Mesenchymal stem cell (in vitro differentiated cells and primary cell): ENCODE measurements around the gene DNAH11.

ENCODE experiments used
- DNase-seq: peaks from one replicate; pipeline ENCODE4 v3.0.0-alpha.2; 2013
- H2AFZ ChIP-seq: one replicate; pipeline ENCODE4 v1.6.1; 2013; ENCODE audit warnings: low read depth, mild to moderate bottlenecking, control low read depth, inconsistent platforms, low read length, moderate library complexity
- H2AK5ac ChIP-seq: 2 replicates; pipeline ENCODE4 v1.6.1; 2013; ENCODE audit warnings: low read length, moderate library complexity, mild to moderate bottlenecking, inconsistent platforms; ENCODE audit not compliant: severe bottlenecking
- H2BK120ac ChIP-seq: one replicate; pipeline ENCODE4 v1.6.1; 2013; ENCODE audit warnings: low read depth, mild to moderate bottlenecking, inconsistent platforms, low read length, moderate library complexity
- H2BK12ac ChIP-seq, 2 experiments: one replicate each; pipeline ENCODE4 v1.6.1; 2013; ENCODE audit warnings: inconsistent platforms in 2 of 2, low read length in 2 of 2, mild to moderate bottlenecking in 2 of 2, moderate library complexity in 2 of 2, control low read depth in 1 of 2
- H2BK15ac ChIP-seq: one replicate; pipeline ENCODE4 v1.6.1; 2013; ENCODE audit warnings: mild to moderate bottlenecking, low read depth, inconsistent platforms; ENCODE audit not compliant: poor library complexity, severe bottlenecking
- H2BK5ac ChIP-seq: 2 replicates; pipeline ENCODE4 v1.6.1; 2013; ENCODE audit warnings: low read depth, mild to moderate bottlenecking, low read length, control low read depth, inconsistent platforms; ENCODE audit not compliant: poor library complexity, severe bottlenecking
- H3K14ac ChIP-seq, 2 experiments: one replicate each; pipeline ENCODE4 v1.6.1; 2013; ENCODE audit warnings: inconsistent platforms in 2 of 2, low read length in 2 of 2, control low read depth in 1 of 2, mild to moderate bottlenecking in 1 of 2, moderate library complexity in 1 of 2
- H3K18ac ChIP-seq, 2 experiments: one replicate each; pipeline ENCODE4 v1.6.1; 2013; ENCODE audit warnings: inconsistent platforms in 2 of 2, low read length in 2 of 2, control low read depth in 1 of 2, low read depth in 1 of 2, mild to moderate bottlenecking in 1 of 2
- H3K23ac ChIP-seq, 2 experiments: one replicate each; pipeline ENCODE4 v1.6.1; 2013; ENCODE audit warnings: inconsistent platforms in 2 of 2, low read length in 2 of 2, mild to moderate bottlenecking in 2 of 2, moderate library complexity in 2 of 2, control low read depth in 1 of 2
- H3K27ac ChIP-seq: 2 replicates; pipeline ENCODE4 v1.5.1; 2013; ENCODE audit warnings: mild to moderate bottlenecking, moderate library complexity, low read length, control low read depth, inconsistent platforms; ENCODE audit not compliant: poor library complexity, severe bottlenecking
- H3K27me3 ChIP-seq, 2 experiments: 2 replicates each; pipeline versions ENCODE4 v1.6.1 to v1.7.0; 2013; ENCODE audit warnings: low read length in 2 of 2, mild to moderate bottlenecking in 2 of 2, moderate library complexity in 2 of 2, control low read depth in 1 of 2, inconsistent platforms in 1 of 2; ENCODE audit not compliant: control insufficient read depth in 1 of 2, insufficient read depth in 1 of 2
- H3K36me3 ChIP-seq, 2 experiments: 2 replicates each; pipeline versions ENCODE4 v1.6.1 to v1.7.0; 2013; ENCODE audit warnings: low read length in 2 of 2, control low read depth in 1 of 2, inconsistent platforms in 1 of 2, low read depth in 1 of 2, mild to moderate bottlenecking in 1 of 2; ENCODE audit not compliant: insufficient read depth in 2 of 2, control insufficient read depth in 1 of 2
- H3K4ac ChIP-seq, 2 experiments: one replicate each; pipeline ENCODE4 v1.6.1; 2013; ENCODE audit warnings: inconsistent platforms in 2 of 2, low read length in 2 of 2, mild to moderate bottlenecking in 2 of 2, moderate library complexity in 2 of 2, control low read depth in 1 of 2, low read depth in 1 of 2
- H3K4me1 ChIP-seq: 2 replicates; pipeline ENCODE4 v1.6.1; 2013; ENCODE audit warnings: low read depth, low read length, control low read depth; ENCODE audit not compliant: control insufficient read depth, insufficient read depth
- H3K4me2 ChIP-seq: 2 replicates; pipeline ENCODE4 v1.6.1; 2013; ENCODE audit warnings: low read length, mild to moderate bottlenecking, inconsistent platforms; ENCODE audit not compliant: poor library complexity, severe bottlenecking
- H3K4me3 ChIP-seq, 2 experiments: 2 replicates each; pipeline versions ENCODE4 v1.5.1 to v1.7.0; 2013; ENCODE audit warnings: low read length in 2 of 2, mild to moderate bottlenecking in 2 of 2, control low read depth in 1 of 2, low read depth in 1 of 2; ENCODE audit not compliant: insufficient read depth in 1 of 2
- H3K79me1 ChIP-seq: replicated peaks from 2 replicates; pipeline ENCODE4 v1.6.1; 2013; ENCODE audit warnings: mild to moderate bottlenecking, control low read depth, low read length, inconsistent platforms; ENCODE audit not compliant: poor library complexity, severe bottlenecking
- H3K9ac ChIP-seq: 2 replicates; pipeline ENCODE4 v1.7.0; 2013; ENCODE audit warnings: mild to moderate bottlenecking, low read length, moderate library complexity
- H3K9me3 ChIP-seq: 2 replicates; pipeline ENCODE4 v1.7.0; 2013; ENCODE audit warnings: mild to moderate bottlenecking, low read length; ENCODE audit not compliant: control insufficient read depth
- H4K8ac ChIP-seq: one replicate; pipeline ENCODE4 v1.6.1; 2013; ENCODE audit warnings: inconsistent platforms, mild to moderate bottlenecking, low read length, moderate library complexity
- H4K91ac ChIP-seq: one replicate; pipeline ENCODE4 v1.6.1; 2013; ENCODE audit warnings: mild to moderate bottlenecking, low read length, inconsistent platforms
- WGBS: methylation state at CpG from one replicate; pipeline ENCODE4 v1.1.7; 2013; ENCODE audit warnings: mixed read lengths; 5-methylcytosine and 5-hydroxymethylcytosine counted together

The DNAH11 gene

DNA sequence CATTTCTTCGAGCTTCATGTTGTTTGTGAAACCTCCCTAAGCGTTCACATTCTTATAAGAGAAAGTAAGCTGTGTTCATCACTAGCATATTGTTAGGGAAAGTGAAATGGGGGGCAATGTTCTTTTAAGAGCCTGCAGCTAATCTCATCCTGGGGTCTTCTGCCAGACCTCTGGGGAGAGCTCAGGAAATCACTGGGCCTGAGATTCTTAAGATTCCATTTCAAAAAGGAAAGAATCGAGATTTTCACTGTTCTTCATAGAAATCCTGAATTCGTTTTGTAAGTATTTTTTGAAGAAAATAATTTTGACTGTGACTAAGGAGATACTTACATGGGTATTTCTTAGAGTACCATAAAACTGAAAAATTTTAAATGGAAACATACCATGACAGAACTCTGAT lies 242.2 kb downstream of the DNAH11 start:
- no peak overlapping the region for H2AK5ac ChIP-seq
- H4K91ac ChIP-seq, result no peak overlapping the region
- no peak overlapping the region for H2BK12ac ChIP-seq
- no peaks in the 10 kb centered on the region for H3K4me1 ChIP-seq
- no peak overlapping the region for H3K4me3 ChIP-seq
- no peak overlapping the region for H3K23ac ChIP-seq
- no peak overlapping the region for H3K9ac ChIP-seq
- H3K9me3 ChIP-seq, result no peaks in the 10 kb centered on the region
- no peak overlapping the region for H3K4me2 ChIP-seq
- no peak overlapping the region for H4K8ac ChIP-seq
- H2BK5ac ChIP-seq, result no peak overlapping the region
- H3K18ac ChIP-seq, result no peak overlapping the region
- no peak overlapping the region for H2BK120ac ChIP-seq
- H2BK15ac ChIP-seq, result no peak overlapping the region
- DNase-seq, result no peak
- H3K36me3 ChIP-seq, result no peaks in the 10 kb centered on the region
- H3K27me3 ChIP-seq, result no peaks in the 10 kb centered on the region
- no peak overlapping the region for H3K4ac ChIP-seq
- H3K27ac ChIP-seq, result no peak overlapping the region
- no peak overlapping the region for H2AFZ ChIP-seq
- no peaks in the 10 kb centered on the region for H3K79me1 ChIP-seq
- 93% methylated on average over 4 of the region's 4 CpGs for WGBS
- no peak overlapping the region for H3K14ac ChIP-seq

DNA sequence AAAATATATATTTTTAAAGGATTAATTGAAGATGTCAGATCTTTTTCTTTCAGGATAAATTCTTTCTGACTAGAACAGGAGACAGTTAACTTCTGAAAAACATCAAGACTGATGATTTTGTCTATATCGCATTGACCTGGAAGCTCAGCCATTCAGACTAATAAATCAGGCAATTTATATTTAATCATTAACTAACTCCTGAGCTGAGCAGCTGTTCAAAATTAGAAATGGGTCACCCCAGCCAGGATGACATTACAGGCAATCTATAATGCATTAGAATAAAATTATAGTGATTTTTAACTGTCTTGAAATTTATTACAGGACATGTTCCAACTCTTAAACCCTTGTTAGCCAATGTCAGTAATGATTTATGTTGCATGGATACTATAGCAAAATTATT lies 263.0 kb downstream of the DNAH11 start:
- no peak overlapping the region for H2BK5ac ChIP-seq
- no peak overlapping the region for H2AK5ac ChIP-seq
- no peak overlapping the region for H4K91ac ChIP-seq
- H2AFZ ChIP-seq, result no peak overlapping the region
- H3K4me3 ChIP-seq, result no peak overlapping the region
- H3K23ac ChIP-seq, result no peak overlapping the region
- H3K79me1 ChIP-seq, result no peaks in the 10 kb centered on the region
- no peak overlapping the region for H4K8ac ChIP-seq
- H3K27ac ChIP-seq, result no peak overlapping the region
- WGBS, result 100% methylated on average over 1 of the region's 1 CpG
- no peaks in the 10 kb centered on the region for H3K9me3 ChIP-seq
- H3K4ac ChIP-seq, result no peak overlapping the region
- H3K14ac ChIP-seq, result no peak overlapping the region
- H3K36me3 ChIP-seq, result no peaks in the 10 kb centered on the region
- H3K4me1 ChIP-seq, result no peaks in the 10 kb centered on the region
- no peak overlapping the region for H2BK120ac ChIP-seq
- no peak overlapping the region for H3K9ac ChIP-seq
- H2BK15ac ChIP-seq, result no peak overlapping the region
- H3K27me3 ChIP-seq, result no peaks in the 10 kb centered on the region
- H3K4me2 ChIP-seq, result no peak overlapping the region
- no peak overlapping the region for H2BK12ac ChIP-seq
- DNase-seq, result no peak
- H3K18ac ChIP-seq, result no peak overlapping the region

DNA sequence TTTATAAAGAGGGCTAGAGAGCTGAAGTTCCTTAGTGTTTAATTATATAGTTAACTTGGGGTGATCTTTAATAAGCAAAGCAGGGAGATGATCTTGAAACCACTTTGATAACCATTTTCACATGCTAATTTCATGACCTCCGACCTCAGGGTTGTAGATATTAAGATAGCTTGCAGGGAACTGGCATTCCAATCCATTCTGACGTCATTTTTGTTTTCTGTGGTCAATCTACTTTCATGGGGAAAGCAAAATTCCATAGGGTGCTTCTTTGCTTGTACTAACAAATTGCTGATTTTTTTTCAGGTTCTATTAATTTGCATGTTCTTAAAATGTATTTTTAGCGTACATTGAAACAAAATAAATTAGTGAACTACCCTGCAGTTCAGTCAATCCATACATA lies 263.5 kb downstream of the DNAH11 start:
- Histone ChIP-seq H2BK5ac (no peak overlapping the region), H3K9me3 (no peaks in the 10 kb centered on the region), H2AFZ (no peak overlapping the region), H3K14ac (no peak overlapping the region), H3K4ac (no peak overlapping the region), H3K4me3 (no peak overlapping the region), H3K4me1 (no peaks in the 10 kb centered on the region), H3K27me3 (no peaks in the 10 kb centered on the region), H3K36me3 (no peaks in the 10 kb centered on the region), H3K23ac (no peak overlapping the region), H3K18ac (no peak overlapping the region), H3K4me2 (no peak overlapping the region), H4K91ac (no peak overlapping the region), H4K8ac (no peak overlapping the region), H3K27ac (no peak overlapping the region), H3K9ac (no peak overlapping the region), H2BK15ac (no peak overlapping the region), H2BK120ac (no peak overlapping the region), H2AK5ac (no peak overlapping the region), H2BK12ac (no peak overlapping the region), H3K79me1 (no peaks in the 10 kb centered on the region)
- WGBS, result 80% methylated on average over 3 of the region's 3 CpGs
- no peak for DNase-seq

DNA sequence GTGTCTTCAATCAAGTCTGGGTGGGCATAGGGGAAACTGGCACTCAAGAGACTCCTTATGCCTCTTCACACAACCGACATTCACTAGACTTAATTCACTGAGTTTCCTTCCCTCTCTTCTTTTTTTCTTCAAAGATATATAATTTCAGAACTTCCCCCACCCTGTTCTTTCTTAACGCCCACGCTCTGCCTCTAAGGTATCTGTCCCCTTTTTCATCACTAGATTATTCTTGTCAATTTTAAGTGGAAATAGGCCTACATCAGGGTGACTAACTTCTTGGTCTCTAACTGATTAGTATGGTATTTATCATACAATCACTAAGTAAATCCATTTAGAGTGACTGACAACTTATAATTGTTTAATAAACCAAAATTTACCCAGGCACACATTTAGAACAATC lies 276.2 kb downstream of the DNAH11 start:
- Histone ChIP-seq H3K9ac (no peak overlapping the region), H2AFZ (no peak overlapping the region), H2BK120ac (no peak overlapping the region), H2BK5ac (no peak overlapping the region), H3K23ac (no peak overlapping the region), H3K27me3 (no peaks in the 10 kb centered on the region), H3K4me3 (no peak overlapping the region), H3K18ac (no peak overlapping the region), H3K36me3 (no peaks in the 10 kb centered on the region), H2AK5ac (no peak overlapping the region), H4K91ac (no peak overlapping the region), H3K27ac (no peak overlapping the region), H4K8ac (no peak overlapping the region), H2BK12ac (no peak overlapping the region), H3K4ac (no peak overlapping the region), H3K79me1 (no peaks in the 10 kb centered on the region), H3K14ac (no peak overlapping the region), H3K4me1 (no peaks in the 10 kb centered on the region), H3K4me2 (no peak overlapping the region), H3K9me3 (no peaks in the 10 kb centered on the region), H2BK15ac (no peak overlapping the region)
- DNase-seq, result no peak
- 52% methylated on average over 2 of the region's 3 CpGs for WGBS
